ENCODE data around the gene IER5.
A peak's percentile ranks its signal among the peaks of the same experiment; 100 is the strongest.

IER5 gene

DNA sequence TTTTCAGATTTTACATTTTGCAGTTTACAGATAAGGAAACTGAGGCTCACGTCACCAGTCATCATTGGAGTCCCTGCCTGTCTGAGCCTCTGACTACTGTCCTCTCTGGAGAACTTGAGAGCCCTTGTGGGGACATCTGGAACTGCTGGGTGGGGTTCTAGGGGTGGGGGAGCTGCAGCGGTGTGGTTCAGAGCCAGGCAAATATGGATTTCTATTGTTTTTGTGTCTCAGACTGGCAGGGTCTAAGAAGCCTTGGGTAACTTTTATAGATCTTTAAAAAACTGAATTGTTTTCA lies 46.9 kb downstream of the IER5 start:
- peak; percentile 21 for DNase-seq (ENCODE audit: low spot score)

DNA sequence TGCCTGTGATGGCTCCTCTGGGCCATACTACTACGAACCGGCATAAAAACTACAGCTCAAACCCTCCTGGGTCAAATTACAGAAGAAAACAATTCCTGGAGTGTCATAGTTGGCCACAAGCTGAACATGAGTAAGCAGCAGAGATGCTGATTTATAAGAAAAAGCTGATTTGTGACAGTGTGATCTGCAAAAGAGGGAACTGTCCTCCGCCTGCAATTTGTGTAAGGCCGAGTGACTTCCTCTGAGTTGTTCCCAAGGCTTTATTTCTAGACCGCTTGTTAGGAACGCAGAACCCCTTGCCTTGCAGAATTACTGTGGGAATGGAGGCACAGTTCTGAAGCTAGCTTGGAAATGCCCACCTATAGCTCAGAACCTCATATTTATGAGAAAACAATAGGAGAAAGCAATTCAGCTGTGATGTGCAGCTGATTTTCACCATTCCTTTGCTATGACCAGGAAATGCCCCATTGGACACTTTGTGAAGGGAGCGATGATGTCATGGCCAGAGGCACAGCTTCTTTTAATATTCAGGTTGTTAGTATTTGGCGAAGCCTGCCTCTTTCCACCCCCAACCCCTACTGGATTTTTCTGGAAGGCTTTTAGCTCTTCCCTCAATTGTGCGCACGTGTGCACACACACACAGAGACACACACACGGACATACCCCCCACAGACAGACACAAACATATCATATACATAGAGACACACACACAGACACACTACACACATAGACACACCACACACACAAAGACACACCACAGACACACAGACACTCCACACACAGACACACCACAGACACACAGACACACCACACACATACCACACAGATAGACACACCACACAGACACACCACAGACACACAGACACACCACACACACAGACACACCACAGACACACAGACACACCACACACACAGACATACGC lies 47.6 kb downstream of the IER5 start:
- DNase-seq (ENCODE audit: low spot score) = no peak

DNA sequence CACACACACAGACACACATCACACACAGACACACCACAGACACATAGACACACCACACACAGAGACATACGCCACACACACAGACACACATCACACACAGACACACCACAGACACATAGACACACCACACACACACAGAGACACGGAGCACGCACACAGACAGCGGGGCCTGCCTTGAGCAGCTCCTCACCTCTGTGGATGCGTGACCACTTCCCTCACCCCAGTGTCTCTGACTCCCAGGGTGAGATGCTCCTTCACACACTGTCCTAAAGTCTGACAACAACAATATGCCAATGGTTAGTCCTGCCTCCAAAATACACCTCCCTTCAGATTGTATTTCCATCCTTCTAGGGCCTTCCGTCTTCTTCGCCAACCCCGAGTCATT lies 48.2 kb downstream of the IER5 start:
- DNase-seq (ENCODE audit: low spot score) = no peak

DNA sequence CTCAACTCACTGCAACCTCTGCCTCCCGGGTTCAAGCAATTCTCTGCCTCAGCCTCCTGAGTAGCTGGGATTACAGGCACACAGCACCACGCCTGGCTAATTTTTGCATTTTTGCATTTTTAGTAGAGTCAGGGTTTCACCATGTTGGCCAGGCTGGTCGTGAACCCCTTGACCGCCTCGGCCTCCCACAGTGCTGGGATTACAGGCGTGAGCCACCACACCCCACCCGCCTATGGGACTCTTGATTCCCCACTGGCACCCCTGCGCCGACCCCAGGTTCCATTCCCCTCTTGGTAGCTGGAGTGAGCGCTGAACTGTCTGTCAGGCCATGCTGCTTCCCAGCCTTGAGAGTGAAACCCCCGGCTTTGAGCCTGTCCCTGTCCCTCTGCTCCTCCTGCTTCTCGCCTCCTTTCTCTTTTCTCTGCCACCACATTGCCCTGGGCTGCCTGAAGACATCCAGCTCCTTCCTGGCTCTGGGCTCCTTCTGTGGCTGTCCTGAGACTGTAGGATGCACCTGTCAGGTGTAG lies 48.8 kb downstream of the IER5 start:
- no peak for DNase-seq (ENCODE audit: low spot score)

DNA sequence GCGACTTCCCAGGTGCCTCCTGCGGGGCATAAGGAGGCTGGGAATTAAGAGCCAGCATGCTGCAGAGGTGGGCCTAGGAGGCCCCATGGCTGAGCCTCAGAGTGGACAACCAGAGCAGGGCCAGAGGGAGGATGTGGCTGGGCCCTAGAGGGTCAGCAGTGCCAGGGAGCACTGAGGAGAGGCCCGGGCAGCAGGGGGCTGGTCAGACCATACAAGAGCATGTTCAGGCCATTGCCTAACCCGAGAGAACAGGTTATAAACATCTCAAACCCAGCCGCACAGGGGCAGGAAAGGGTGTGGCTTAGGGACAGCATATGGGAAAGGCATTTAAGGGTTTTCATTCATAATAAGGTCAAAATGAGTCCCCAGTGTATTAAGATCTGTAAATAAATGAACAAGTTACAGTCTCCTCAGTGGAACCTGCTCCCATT lies 51.1 kb downstream of the IER5 start:
- DNase-seq (ENCODE audit: low spot score) = no peak

DNA sequence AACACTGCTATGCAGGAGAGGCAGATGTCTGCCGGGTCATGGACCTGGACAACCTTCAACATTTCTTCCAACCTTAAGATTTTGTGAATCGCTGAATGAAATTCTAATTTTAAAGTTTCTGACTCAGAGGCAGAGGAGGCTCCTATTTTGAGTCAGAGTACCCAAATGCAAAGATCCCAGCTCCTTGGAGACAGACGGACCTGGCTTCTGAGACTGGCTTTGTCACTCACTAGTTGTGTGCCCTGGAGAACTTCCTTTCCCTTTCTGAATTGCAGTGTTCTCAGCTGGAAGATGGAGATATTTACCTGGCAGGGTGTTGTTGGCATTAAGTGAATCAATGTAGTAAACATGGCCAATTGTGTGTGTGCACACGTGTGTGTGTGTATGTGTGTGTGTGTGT lies 51.9 kb downstream of the IER5 start:
- no peak for DNase-seq (ENCODE audit: low spot score)

DNA sequence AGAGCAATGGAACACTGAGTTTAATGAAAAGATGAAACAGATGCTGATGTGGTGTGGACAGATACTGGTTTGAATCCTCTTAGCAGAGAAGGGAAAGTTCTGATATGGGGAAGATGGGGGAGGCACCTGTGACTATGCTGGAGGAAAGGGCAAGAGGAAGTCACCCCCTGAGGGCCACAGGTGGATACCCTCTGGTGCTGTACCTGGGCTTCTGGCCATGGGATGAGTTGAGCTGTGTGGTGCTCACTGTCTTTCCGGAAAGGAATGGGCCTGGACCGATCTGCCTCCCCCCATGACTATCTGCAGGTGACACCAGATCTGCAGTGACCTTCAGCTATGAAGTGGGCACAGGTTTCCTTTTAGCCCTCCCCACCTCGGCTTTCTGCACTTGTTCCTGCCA lies 52.4 kb downstream of the IER5 start:
- DNase-seq (ENCODE audit: low spot score) = no peak

DNA sequence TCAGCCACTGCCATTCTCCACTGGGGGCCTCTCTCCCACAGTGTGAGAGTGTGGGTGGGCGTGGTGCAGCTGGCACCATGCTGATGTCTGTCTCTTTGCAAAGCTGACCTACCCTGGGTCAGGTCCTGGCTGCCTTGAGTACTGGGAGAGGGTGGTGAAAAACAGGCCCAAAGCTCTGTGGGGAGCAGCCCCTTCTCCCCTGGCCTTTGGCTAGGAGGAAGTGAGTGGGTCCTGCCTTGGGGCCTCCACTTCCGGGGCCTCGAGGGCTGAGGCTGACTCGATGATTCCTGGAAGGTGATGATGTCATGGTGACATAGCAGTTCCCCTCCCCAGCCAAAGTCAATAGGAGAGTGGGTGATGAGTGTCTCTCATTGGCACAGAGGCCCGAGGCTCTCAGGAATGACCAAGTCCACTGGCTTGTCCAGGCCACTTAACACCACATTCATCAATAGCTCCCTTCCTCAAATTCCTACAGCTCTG lies 53.0 kb downstream of the IER5 start:
- peak; percentile 64 for DNase-seq (ENCODE audit: low spot score)

All from CD4-positive, alpha-beta T cell treated with Interleukin-15 for 4 hours (primary cell).